Measurements from ENCODE around the gene KLHDC7B.

The KLHDC7B gene

DNA sequence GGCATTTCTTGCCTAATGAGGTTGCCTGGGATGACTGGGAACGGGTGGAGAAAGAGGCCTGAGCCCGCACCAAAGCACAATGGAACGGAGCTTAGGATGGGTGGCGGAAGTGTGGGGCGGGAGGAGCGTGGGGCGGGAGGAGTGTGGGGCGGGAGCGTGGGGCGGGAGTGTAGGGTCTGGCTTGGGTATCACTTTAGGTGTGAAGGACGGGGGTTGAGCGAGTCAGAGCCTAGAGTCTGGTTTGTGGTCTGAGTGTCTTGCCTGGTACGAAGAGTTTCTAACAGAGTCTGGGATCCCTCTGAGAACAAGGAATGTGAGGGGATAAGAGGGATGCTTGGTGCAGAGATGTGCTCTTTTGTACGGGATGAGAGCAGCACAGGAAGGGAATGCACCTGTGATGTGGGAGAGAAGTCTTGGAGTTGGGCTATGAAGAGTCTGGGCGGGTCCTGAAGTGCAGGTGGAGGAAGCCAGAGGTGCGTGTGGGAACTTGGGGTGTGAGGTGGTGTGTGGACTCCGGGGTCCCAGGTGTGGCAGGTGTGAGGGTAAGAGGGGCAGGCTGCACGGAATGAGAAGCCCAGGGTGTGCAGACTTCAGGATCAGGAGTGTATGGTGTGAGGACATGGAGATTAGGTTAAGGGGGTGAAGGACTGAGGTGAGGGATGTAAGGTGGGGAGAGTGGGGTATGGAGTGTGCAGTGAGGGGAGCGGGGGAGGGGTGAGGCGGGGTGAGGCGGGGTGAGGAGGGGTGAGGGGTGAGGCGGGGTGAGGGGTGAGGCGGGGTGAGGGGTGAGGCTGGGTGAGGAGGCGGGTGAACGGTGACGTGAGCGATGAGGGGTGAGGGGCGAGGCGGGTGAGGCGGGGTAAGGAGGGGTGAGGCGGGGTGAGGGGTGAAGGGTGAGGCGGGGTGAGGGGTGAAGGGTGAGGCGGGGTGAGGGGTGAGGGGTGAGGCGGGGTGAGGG, 16.0 kb downstream of the KLHDC7B start:
- Histone ChIP-seq H3K9ac (ENCODE audit: low read depth, low read length) (no peak overlapping the region), H3K36me3 (ENCODE audit: insufficient read depth, low read length) (no peaks in the 10 kb centered on the region), H3K4me1 (ENCODE audit: control insufficient read depth, insufficient read depth, low read length) (peaks cover 9% of the 10 kb centered on the region), H3K4me3 (ENCODE audit: low read length) (no peak overlapping the region), H3K4me2 (ENCODE audit: low read length) (no peak overlapping the region), H3K9me3 (replicated peaks; ENCODE audit: low read length) (no peaks in the 10 kb centered on the region), H3K27me3 (ENCODE audit: control insufficient read depth, insufficient read depth, low read length) (peaks cover 37% of the 10 kb centered on the region)

DNA sequence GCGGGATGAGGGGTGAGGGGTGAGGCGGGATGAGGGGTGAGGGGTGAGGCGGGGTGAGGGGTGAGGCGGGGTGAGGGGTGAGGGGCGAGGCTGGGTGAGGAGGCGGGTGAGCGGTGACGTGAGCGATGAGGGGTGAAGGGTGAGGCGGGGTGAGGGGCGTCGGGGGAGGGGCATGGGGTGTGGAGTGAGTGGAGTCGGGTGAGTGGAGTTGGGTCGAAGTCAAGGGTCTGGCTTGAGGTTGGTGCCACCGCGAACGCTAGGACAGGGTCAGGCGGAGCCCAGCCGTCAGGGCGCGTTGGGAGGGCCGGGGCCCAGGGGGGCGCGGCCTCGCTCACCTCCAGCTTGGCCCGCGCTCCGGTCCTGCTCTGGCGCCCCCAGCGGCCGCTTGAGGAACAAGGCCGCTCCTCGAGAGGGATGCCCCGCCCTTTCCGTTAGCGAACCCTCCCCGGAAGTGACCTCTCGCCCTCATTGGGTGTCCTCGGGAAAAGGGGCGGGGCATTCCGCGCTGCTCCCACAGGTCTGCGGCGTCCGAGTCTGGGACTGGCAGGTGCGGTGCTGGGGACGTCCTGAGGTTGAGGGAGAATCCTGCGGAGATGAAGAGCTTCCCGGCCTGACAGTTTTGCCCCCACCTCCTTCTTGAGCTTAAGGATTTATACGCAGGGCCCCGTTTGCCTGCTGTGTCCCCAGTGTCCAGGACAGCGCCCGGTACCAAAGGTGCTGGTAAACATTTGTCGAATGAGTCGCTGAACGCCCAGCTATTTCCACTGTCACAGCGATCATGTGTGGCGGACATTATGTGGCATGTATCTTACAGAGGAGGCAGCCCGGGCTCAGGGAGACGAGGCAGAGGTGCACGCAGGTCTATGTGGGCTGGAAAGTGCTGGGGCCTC, 17.1 kb downstream of the KLHDC7B start, which contains the start of gene SYCE3:
TSS of gene SYCE3 (minus strand) at position 397 of the 890 bp plus-strand sequence. CDS start 6,514 bp downstream, outside the sequence.
- Histone ChIP-seq H3K27me3 (ENCODE audit: control insufficient read depth, insufficient read depth, low read length) (peaks cover 31% of the 10 kb centered on the region), H3K9me3 (replicated peaks; ENCODE audit: low read length) (no peaks in the 10 kb centered on the region), H3K4me2 (ENCODE audit: low read length) (peak within 1 kb of the TSS; percentile 96), H3K9ac (ENCODE audit: low read depth, low read length) (peak within 1 kb of the TSS; percentile 48), H3K36me3 (ENCODE audit: insufficient read depth, low read length) (no peaks in the 10 kb centered on the region), H3K4me3 (ENCODE audit: low read length) (peak within 1 kb of the TSS; percentile 77), H3K4me1 (ENCODE audit: control insufficient read depth, insufficient read depth, low read length) (peaks cover 9% of the 10 kb centered on the region)

DNA sequence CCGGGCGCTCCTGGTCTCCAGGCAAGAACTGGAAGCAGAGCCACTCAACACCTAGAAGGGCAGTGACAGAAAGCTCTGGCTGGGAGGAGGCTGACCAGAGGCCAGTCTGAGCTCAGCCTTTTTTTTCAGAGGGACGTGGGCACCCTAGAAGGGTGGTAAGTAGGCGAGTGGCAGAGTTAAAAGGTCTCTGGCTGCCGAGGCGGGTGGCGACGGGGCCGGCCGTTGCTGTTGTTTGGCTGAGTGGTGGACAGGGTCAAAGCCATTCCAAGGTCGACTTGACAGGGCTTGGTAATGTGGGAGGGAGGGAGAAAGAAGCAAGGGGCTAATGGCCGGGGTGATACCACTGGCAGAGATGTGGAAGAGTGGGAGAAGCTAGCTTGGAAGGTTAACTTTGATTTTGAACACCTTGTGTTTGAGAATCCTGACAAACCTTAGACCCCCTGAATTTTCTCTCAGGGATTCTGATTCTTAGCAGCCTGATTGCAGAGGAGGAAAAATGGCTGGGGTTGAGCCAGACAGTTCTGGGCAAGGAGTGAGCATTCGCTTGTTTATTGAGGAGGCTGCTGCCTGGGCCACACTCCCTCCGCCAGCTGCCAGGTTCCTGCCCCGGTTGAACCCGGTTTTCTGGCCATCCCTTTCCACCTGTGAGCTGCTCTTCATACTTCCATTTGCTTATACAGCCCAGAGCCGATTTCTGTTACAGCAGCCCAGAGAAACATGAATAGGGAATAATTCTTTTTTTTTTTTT, 17.9 kb downstream of the KLHDC7B start:
- Histone ChIP-seq H3K4me1 (ENCODE audit: control insufficient read depth, insufficient read depth, low read length) (peaks cover 9% of the 10 kb centered on the region), H3K9ac (ENCODE audit: low read depth, low read length) (peak overlapping the region; percentile 48), H3K4me3 (ENCODE audit: low read length) (peak overlapping the region; percentile 77), H3K9me3 (replicated peaks; ENCODE audit: low read length) (no peaks in the 10 kb centered on the region), H3K27me3 (ENCODE audit: control insufficient read depth, insufficient read depth, low read length) (peaks cover 26% of the 10 kb centered on the region), H3K36me3 (ENCODE audit: insufficient read depth, low read length) (no peaks in the 10 kb centered on the region), H3K4me2 (ENCODE audit: low read length) (peak overlapping the region; percentile 96)

DNA sequence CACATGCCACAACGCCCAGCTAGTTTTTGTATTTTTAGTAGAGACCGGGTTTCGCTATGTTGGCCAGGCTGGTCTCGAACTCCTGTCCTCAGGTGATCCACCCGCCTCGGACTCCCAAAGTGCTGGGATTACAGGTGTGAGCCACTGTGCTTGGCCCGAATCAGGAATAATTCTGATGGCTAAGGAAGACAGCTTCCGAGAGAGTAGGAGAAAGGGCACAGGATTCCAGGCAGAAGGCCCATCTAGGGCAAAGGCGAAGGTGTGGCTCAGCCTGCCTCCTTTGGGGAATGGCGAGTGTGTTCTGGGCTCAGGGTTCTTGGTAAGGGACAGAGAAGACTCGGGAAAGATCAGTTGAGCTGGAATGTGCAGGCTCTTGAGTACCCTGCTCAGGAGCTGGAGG, 18.6 kb downstream of the KLHDC7B start:
- H3K9me3 ChIP-seq (replicated peaks; ENCODE audit: low read length): no peaks in the 10 kb centered on the region

DNA sequence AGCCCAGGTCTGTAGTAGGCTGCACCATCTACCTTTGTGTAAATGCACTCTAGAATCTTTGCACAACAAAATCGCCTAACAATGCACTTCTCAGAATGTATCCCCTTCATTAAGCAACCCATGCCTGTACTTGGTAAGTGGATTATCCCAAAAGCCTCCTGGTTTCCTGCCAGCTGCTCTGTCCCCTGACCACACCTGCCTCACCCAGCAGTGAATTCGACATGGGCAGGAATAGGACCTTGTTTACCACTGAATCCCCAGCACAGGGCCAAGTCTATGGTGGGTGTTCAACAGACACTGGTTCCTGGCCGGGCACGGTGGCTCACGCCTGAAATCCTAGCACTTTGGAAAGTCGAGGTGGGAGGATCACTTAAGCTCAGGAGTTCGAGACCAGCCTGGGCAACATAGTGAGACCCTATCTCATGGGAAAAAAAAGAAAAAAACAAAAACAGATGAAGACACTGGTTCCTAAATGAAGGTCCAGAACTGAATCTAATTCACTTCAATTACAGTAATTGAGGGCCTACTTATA, 22.1 kb downstream of the KLHDC7B start:
- no peak overlapping the region for H3K4me3 ChIP-seq (ENCODE audit: low read length)
- H3K4me2 ChIP-seq (ENCODE audit: low read length): no peak overlapping the region
- no peaks in the 10 kb centered on the region for H3K36me3 ChIP-seq (ENCODE audit: insufficient read depth, low read length)
- H3K9me3 ChIP-seq (replicated peaks; ENCODE audit: low read length): no peaks in the 10 kb centered on the region
- H3K4me1 ChIP-seq (ENCODE audit: control insufficient read depth, insufficient read depth, low read length): peaks cover 9% of the 10 kb centered on the region
- no peak overlapping the region for H3K9ac ChIP-seq (ENCODE audit: low read depth, low read length)
- peaks cover 6% of the 10 kb centered on the region for H3K27me3 ChIP-seq (ENCODE audit: control insufficient read depth, insufficient read depth, low read length)

More for the DNA sequence above, 18.6 kb downstream of the KLHDC7B start:
- H3K4me2 ChIP-seq (ENCODE audit: low read length): no peak overlapping the region
- H3K4me1 ChIP-seq (ENCODE audit: control insufficient read depth, insufficient read depth, low read length): peaks cover 9% of the 10 kb centered on the region
- no peak overlapping the region for H3K4me3 ChIP-seq (ENCODE audit: low read length)
- no peak overlapping the region for H3K9ac ChIP-seq (ENCODE audit: low read depth, low read length)
- H3K27me3 ChIP-seq (ENCODE audit: control insufficient read depth, insufficient read depth, low read length): peaks cover 23% of the 10 kb centered on the region
- H3K36me3 ChIP-seq (ENCODE audit: insufficient read depth, low read length): no peaks in the 10 kb centered on the region

DNA sequence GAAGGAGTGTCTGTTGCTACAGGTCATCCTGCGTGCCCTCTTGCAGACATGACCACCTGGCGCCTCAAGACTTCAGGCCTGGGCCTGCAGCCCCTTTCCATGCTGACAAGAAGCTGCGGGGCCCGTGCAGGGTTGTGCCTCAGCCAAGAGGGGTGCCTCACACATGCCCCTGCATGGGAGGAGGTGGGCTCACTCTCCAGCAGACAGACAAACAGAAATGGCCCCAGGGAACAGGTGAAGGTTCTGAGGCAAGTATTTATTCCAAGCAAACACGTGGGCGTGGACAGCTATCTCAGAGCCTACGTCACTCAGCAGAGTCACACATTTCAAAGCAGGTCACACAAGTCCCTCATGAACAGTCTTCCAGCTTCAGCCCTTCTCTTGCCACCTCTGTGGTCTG, 22.9 kb downstream of the KLHDC7B start:
- H3K4me3 ChIP-seq (ENCODE audit: low read length): no peak overlapping the region
- no peaks in the 10 kb centered on the region for H3K36me3 ChIP-seq (ENCODE audit: insufficient read depth, low read length)
- H3K4me1 ChIP-seq (ENCODE audit: control insufficient read depth, insufficient read depth, low read length): peaks cover 3% of the 10 kb centered on the region
- H3K9me3 ChIP-seq (replicated peaks; ENCODE audit: low read length): no peaks in the 10 kb centered on the region
- H3K9ac ChIP-seq (ENCODE audit: low read depth, low read length): no peak overlapping the region
- no peak overlapping the region for H3K4me2 ChIP-seq (ENCODE audit: low read length)
- H3K27me3 ChIP-seq (ENCODE audit: control insufficient read depth, insufficient read depth, low read length): peaks cover 6% of the 10 kb centered on the region

DNA sequence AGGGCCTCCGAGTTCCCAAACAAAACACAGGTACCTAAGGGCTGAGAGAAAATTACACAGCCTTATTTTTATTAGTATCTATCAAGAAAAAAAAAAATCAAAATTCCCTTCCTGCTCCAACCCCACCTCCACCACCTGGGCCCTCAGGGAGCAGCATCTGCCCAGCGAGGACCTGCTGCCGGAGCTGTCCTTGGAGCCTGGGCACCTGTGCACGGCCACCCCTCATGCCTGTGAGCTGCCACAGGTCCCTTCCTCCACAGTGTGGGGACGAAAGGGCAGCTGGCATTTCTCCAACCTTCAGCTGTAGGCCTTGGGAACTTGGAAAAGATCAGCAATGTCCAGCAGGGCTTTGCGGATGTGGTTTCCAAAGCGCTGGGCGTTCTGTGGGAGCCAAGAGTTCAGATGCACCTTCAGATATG, 23.4 kb downstream of the KLHDC7B start:
- no peak overlapping the region for H3K4me3 ChIP-seq (ENCODE audit: low read length)
- no peak overlapping the region for H3K4me2 ChIP-seq (ENCODE audit: low read length)
- H3K9ac ChIP-seq (ENCODE audit: low read depth, low read length): no peak overlapping the region
- no peaks in the 10 kb centered on the region for H3K9me3 ChIP-seq (replicated peaks; ENCODE audit: low read length)
- peaks cover 6% of the 10 kb centered on the region for H3K27me3 ChIP-seq (ENCODE audit: control insufficient read depth, insufficient read depth, low read length)
- H3K36me3 ChIP-seq (ENCODE audit: insufficient read depth, low read length): no peaks in the 10 kb centered on the region
- no peaks in the 10 kb centered on the region for H3K4me1 ChIP-seq (ENCODE audit: control insufficient read depth, insufficient read depth, low read length)

DNA sequence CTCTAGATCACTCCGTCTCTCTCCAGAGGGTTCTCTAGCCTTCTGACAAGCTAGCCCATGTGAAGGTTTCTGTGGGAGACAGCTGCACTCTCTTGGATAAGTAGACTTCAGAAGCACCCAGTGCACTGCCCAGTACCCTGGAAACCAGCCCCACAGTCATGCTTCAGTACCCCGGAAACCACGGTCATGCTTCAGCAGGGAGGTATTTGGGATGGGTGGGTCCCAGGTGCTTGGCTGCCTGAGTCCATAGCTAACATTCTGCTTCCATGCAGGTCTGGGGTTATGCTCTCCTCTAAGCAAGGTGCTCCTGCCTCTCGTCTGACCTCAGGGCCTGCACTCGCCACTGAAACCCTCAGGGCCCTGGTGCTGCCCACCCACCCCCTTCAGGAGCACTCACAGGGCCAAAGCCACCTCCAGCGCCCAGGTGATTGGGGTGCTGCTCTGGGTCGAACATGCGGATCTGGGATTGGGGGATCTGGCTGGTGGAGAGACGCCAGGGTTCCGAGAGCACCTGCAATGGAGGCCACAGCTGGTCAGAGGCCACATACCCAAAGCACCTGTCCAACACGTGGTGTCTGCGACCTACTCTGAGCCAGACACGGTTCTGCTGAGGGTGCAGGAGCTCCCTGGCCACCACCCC, 24.3 kb downstream of the KLHDC7B start:
- H3K4me2 ChIP-seq (ENCODE audit: low read length): no peak overlapping the region
- H3K4me3 ChIP-seq (ENCODE audit: low read length): no peak overlapping the region
- no peaks in the 10 kb centered on the region for H3K36me3 ChIP-seq (ENCODE audit: insufficient read depth, low read length)
- no peaks in the 10 kb centered on the region for H3K4me1 ChIP-seq (ENCODE audit: control insufficient read depth, insufficient read depth, low read length)
- H3K27me3 ChIP-seq (ENCODE audit: control insufficient read depth, insufficient read depth, low read length): no peaks in the 10 kb centered on the region
- H3K9me3 ChIP-seq (replicated peaks; ENCODE audit: low read length): no peaks in the 10 kb centered on the region
- H3K9ac ChIP-seq (ENCODE audit: low read depth, low read length): no peak overlapping the region

DNA sequence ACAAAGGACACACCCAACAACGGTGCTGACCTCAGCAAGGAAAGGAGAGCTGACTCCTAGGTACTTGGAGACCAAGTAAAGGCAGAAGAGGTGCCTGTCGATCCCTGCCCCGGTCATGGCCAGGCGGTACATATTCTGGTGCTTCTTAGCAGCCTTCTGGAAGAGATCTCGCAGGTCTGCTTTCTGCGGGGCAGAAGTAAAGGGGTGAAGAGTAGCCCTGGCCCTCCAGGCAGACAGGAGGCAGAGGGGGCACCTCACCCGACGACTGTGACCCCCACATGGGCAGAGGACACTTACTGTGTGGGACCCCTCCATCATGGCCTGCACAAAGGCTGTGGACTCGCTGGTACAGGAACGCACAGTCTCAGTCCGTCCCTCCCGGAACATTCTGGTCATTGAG, 25.2 kb downstream of the KLHDC7B start:
- no peaks in the 10 kb centered on the region for H3K36me3 ChIP-seq (ENCODE audit: insufficient read depth, low read length)
- H3K27me3 ChIP-seq (ENCODE audit: control insufficient read depth, insufficient read depth, low read length): no peaks in the 10 kb centered on the region
- no peak overlapping the region for H3K4me2 ChIP-seq (ENCODE audit: low read length)
- H3K9ac ChIP-seq (ENCODE audit: low read depth, low read length): no peak overlapping the region
- no peaks in the 10 kb centered on the region for H3K4me1 ChIP-seq (ENCODE audit: control insufficient read depth, insufficient read depth, low read length)
- no peak overlapping the region for H3K4me3 ChIP-seq (ENCODE audit: low read length)
- no peaks in the 10 kb centered on the region for H3K9me3 ChIP-seq (replicated peaks; ENCODE audit: low read length)

DNA sequence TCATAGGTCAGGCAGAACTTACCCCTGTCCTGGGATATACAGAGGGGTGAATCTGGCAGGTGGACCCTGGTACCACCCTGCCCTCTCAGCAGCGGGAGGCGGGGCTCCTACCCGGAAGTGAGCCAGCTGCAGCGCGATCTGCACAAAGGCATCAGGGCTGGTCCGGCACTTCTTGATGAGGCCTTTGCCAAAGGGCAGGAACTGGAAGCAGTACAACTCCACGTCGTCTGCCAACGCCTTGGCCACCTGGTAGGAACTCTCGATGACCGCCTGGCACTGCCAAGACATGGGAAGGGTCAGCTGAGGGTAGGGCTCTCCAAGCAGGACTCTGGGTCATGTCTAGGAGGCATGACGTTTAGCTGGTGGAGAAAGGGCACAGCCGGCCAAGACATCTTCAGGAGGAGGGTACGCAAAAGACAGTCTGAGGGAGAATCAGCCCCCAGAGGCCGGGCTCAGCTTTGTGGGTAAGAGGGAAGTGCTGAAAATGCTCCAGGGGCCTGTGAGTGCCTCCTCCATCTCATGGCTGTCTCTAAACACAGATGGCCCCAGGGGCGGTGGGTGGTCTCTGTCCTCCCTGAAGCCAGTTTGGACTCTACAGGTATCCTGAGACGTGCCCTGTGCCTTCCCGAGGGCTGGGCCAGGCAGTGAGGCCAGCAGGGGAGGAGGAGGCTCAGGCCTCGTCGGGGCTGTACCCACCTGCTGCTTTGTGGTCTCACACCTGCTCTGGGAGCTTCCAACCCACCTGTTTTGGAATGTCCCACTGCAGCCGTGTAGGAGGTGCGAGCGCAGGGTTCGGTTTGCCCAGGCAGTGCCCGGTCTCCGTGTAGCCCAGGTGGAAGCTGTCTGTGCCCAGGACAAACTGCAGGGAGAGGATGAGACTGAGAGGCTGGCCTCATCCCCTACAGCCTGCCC, 25.8 kb downstream of the KLHDC7B start:
- no peak overlapping the region for H3K9ac ChIP-seq (ENCODE audit: low read depth, low read length)
- no peaks in the 10 kb centered on the region for H3K9me3 ChIP-seq (replicated peaks; ENCODE audit: low read length)
- H3K4me2 ChIP-seq (ENCODE audit: low read length): no peak overlapping the region
- H3K36me3 ChIP-seq (ENCODE audit: insufficient read depth, low read length): no peaks in the 10 kb centered on the region
- no peaks in the 10 kb centered on the region for H3K4me1 ChIP-seq (ENCODE audit: control insufficient read depth, insufficient read depth, low read length)
- no peaks in the 10 kb centered on the region for H3K27me3 ChIP-seq (ENCODE audit: control insufficient read depth, insufficient read depth, low read length)
- H3K4me3 ChIP-seq (ENCODE audit: low read length): no peak overlapping the region

Data from skeletal muscle satellite cell (primary cell).